ENCODE results near the gene UTS2R.

GRCh38 chr17:82330322-82331239 lies 41.0 kb upstream of the UTS2R start:
- no peak for TF ChIP-seq CTCF (IDR thresholded peaks at IDR 0.05)
- TF ChIP-seq POLR2A (IDR thresholded peaks at IDR 0.05), result peak in 1 of 2 donors; percentile 9
- TF ChIP-seq EP300 (IDR thresholded peaks at IDR 0.05), result no peak
- no peak for TF ChIP-seq POLR2AphosphoS5 (IDR thresholded peaks at IDR 0.05)
